CD4-positive, alpha-beta T cell treated with Interleukin-17A for 1 hour (primary cell): ENCODE measurements around the gene SOCS1.
A peak's percentile ranks its signal among the peaks of the same experiment; 100 is the strongest.

Experiments
- DNase-seq: peaks from one replicate; pipeline ENCODE4 v3.0.0-alpha.2; 2020

SOCS1 gene

DNA sequence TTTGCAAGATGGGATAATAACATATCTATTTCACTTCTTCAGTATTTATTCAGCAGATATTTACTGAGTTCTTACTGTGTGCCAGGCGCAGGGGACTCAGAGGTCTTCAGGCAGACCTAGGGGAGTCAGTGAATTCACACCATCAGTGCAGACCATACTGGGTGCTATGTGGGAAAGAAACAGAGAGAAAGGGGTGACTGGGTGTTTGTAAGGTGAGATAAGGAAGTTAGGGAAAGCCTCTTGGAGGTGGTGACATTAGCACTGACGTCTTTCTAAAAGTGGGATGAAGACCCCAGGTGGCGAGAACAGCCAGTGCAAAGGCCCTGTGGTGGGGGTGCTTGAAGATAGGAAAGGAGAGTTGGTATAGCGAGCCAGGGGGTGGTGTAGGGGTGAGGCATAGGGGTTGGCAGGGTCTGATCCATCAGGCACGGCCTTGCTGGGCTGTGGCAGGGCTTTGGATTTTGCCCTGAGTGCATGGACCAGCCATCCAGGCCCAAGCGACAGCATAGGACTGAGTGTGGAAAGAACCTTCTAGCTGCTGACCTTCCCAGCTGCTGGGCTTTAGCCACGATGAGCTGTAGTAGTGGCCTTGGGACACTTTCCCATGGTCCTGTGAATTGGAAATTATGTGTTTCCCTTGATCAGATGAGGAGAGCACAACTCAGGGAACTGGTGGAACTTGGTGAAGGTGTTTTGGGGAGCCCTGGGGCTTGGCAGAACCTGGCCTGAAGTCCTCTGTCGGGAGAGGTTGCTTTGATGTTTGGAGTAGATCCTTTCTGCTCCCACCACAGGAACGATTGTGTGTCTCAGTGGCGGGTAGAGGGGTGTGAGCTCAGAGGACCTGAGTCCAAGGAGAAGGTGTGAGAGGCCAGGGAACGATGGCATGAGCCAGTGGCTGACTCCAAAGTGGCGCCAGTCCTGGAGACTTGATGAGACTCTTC, 3.9 kb upstream of the SOCS1 start:
- no peak for DNase-seq

DNA sequence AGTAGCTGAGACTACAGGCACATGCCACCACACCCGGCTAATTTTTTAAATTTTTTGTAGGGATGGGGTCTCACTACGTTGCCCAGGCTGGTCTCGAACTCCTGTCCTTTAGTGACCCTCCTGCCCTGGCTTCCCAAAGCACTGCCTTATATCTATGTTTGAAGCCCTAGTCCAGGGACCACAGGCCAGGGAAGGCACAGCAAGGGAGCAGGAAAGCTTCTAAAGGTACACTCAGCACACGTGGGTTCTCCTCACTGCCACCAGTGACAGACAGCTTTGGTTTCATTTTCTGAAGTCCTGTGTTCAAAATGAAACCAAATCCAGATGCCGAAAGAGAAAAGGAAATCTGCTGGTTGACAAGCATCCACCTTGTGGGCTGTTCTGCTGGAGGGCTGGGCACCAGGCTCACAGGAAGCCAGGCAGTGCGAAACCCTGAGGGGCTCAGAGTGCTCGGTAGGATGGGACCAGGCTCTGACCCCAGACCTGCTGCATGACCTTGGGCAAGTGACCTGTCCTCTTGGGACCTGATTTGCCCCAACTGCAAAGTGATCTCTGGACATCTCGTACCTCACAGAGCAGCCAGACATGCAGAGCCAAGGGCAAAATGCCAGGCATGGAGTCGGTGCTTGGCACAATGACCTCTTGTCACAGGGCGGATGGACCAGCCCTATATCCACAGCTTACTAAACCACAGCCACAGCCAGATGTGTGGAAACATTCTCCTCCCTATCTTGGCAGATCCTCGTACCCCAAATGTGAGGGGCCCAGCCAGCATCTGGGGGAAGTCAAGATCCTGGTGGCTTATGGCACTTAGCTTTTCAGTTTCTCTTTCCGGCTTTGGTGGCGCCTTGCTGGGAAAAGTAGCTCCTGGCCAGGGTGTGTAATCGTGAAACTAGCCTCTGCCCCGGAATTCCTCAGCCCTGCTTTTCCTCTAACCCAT, 2.8 kb upstream of the SOCS1 start:
- peak; percentile 71 for DNase-seq

DNA sequence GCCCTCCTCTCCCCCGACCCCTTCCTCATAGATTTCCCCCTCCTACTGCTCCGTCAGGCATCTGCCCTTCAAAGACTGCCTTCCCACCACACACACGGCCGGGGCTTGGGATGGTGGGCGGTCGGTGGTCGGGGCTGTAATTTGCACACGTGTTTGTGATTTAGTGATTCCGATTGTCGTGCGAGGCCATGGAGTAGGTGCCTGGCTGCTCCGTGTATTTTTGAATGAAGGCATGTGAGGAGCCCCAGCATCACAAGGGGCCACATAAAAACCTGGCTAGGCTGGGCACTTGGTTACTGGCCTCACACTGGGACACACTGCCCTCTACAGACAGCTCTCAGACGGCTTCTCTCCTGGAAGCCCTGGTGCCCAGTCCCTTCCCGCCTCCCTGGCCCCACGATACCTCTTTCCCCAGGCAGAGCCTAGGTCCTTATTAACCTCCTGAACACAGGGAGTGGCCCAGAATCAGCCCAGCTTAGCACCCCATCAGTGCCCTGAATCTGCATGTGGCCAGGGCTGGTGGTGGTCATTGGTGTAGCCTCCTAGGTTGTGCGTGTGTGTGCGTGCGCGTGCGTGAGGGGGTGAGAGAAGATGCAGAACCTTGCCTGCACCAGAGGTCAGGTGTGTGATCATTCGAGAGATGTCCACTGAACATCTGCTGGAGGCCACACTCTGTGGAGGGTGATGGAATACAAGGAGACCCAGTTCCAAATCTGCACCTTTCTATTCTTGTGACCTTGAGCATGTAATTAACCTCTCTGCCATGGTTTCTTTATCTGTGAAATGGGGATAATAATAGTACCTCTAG, 1.3 kb upstream of the SOCS1 start:
- DNase-seq: peak; percentile 72

DNA sequence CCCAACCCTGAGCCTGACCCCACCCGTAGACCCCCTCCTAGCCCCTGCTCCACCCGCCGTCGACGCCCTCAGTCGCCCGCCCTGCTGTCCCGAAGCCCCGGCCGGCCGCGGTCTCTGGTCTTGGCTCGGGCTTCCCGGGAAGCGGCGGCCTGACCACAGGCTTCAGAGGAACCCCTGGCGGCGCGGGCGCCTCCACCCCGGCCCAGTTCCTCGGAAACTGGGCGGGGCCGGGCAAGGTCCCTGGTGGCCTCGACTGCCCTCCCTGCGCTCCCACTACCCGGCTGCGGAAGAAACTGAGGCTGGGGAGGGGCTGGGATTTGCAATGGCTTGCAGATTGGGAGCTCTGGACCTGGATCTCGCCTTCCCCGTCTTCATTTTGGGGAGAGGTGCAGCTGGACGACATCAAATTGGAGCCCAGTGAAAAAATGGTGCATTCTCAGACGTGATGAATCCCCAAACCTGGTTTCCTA, 692 bp upstream of the SOCS1 start:
- no peak for DNase-seq

DNA sequence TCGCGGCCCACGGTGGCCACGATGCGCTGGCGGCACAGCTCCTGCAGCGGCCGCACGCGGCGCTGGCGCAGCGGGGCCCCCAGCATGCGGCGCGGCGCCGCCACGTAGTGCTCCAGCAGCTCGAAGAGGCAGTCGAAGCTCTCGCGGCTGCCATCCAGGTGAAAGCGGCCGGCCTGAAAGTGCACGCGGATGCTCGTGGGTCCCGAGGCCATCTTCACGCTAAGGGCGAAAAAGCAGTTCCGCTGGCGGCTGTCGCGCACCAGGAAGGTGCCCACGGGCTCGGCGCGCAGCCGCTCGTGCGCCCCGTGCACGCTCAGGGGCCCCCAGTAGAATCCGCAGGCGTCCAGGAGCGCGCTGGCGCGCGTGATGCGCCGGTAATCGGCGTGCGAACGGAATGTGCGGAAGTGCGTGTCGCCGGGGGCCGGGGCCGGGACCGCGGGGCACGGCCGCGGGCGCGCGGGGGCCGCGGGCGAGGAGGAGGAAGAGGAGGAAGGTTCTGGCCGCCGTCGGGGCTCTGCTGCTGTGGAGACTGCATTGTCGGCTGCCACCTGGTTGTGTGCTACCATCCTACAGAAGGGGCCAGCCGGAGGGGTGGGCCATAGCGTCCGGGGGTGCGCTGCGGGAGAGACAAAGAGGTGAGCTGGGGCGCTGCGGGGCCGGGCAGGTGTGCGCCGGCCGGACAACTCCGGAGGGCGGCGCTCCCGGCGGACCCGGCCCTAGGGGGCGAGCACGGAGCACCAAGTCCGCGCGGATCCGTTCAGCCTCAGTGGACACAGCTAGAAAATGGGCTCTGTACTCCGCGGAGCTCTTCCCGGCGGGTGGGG, 879 bp downstream of the SOCS1 start:
- peak; percentile 68 for DNase-seq

DNA sequence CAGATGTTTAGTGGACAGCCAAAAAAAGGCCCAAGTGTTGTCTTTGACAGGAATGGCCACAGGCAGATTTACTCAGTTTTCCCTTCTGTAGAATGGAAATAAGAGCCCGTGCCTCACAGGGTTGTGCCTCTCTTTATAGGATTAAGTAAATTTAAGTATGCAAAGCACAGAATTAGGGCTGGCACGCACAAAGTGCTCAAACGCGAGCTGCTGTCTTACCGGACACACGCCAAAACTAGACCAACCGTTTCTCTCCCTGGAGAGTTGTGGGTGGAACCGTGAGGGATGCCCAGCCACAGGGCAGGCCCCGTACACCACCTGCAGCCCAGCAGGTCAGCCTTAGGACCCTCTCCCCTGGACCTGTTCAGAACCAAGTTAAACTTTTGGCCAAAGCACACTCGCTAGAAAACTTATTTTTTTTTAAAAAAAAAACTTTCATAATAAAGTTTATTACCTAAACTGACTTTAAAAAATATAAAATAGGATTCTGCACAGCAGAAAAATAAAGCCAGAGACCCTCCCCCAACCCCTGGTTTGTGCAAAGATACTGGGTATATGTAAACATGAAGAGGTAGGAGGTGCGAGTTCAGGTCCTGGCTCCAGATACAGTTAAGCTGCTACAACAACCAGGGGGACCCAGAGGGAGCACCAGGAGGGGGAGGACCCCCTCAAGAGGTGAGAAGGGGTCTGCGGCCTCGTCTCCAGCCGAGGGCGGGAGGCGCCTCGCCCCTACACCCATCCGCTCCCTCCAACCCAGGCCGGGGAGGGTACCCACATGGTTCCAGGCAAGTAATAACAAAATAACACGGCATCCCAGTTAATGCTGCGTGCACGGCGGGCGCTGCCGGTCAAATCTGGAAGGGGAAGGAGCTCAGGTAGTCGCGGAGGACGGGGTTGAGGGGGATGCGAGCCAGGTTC, 1.8 kb downstream of the SOCS1 start:
- DNase-seq: no peak

DNA sequence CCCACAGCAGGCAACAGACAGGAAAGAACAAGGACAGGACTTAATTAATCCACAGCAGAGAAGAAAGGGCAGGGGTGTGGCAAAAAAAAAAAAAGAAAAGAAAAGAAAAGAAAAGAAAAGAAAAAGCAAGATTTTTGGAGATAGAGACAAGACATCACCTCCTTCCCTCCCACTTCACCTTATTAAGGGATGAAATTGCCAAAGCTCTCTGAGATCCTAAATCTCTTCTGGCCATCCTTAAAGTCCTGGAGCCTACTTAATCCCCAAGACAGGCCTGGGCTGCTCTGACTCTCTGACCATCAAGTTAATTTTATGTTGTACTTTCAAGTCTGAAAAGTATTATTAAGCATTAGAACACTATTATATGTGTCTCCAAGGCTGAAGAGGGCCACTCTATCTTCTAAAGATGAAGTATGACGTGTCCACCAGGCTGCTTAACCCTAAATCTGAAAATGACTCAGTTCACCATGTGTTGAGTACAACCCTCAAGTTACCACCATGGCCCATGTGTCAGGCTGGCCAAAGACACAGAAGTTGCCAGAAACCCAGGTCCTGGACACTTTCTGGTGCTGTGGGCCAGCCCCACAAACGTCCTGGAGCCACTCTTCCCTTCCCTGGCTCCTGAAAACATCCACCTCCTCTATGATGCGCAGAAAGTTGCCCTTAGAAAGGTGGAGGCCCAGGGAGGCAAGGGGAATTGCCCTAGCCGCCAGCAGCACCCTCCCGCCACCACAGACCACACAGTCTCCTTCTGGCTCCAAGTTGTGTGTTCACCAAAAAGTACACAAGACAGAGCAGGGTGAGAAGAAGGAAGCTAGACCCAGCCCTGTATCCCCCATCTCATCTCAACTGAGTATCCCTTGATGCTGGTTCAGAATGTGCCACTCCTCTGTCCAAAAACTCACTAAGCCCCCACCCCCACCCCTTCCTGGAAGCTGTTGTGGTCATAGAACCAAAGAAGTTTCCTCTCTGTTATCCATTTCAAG, 2.7 kb downstream of the SOCS1 start:
- peak; percentile 70 for DNase-seq

DNA sequence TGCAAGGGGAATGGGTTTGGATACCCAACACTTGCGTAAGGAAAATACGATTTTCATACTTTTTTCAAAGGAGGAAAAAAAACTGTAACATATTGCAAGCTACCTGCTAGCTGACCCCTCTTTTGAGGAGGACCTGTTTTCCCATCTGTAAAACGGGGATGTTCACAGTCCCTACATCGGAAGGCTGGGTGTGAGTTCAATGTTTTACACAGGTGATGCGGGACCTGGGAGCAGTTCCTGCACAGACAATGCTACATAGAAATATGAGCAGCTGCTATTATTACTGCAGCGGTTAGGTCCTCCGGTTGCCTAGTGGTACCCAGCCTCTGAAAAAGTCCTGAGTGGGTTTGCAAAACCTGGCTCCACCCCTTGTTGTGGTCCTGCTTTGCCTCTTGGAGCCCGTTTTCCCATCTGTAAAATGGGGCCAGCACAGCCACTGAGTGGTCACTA, 3.5 kb downstream of the SOCS1 start:
- DNase-seq: no peak

DNA sequence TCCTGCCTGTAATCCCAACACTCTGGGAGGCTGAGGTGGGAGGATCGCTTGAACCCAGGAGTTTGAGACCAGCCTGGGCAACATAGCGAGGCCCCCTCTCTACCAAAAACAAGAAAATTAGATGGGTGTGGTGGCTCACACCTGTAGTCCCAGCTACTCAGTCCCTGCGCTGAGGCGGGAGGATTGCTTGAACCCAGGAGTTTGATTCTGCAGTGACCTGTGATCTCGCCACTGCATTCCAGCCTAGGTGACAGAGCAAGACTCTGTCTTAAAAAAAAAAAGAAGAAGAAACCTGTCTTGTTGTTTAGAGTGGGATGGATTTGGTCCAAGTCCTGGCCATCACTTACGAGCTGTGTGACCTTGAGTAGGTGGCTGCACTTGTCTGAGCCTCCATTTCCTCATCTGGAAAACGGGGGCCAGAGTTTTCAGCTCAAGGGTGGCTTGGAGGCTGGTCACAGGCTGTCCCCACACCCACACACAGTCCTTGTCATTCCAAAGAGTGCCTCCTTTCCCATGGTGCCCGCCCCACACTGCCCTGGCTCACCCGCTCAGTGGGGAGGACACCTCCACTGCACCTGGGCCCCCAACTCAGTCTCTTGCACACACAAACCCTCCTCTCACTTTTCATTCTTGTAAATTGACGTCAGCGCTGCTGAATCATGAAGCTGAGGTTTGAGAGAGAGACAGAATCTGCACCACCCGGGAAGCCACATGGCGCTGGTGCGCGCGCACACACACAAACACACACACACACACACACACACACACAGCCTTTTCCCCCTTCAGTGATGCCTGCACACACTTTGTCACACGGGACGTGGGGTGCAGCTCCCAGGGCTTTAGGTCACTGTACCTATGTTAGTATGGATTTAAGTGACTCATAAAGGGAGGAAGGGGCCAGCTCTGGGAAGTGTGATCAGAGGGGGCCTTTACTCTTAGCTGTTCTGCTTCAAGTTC, 4.2 kb downstream of the SOCS1 start:
- peak; percentile 81 for DNase-seq

DNA sequence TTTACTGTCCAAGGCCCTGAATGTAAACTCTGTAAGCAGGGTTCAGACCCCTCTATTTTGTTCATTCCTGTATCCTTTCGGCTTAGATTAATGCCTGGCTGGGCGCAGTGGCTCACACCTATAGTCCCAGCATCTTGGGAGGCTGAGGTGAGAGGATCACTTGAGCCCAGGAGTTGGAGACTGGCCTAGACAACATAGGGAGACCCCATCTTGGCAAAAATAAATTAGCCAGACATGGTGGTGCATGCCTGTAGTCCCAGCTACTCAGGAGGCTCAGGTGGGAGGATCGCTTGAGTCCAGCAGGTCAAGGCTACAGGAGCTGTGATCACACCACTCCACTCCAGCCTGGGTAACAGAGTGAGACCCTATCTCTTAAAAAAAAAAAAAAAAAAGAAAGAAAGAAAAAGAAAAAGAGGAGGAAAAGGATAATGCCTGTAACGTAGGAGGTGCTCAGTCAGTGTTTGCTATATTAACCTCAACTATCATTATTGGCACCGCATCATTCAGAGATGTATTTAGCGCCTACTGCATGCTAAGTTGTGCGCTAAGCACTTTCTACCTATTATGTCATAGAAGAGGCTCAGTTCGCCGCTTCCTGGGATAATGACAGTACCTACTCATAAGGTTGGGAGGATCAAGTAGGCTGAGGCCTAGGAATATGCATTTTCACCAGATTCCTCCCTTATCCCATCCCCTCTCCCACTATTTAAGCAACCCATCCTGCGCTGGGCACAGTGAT, 5.0 kb downstream of the SOCS1 start:
- DNase-seq: no peak

DNA sequence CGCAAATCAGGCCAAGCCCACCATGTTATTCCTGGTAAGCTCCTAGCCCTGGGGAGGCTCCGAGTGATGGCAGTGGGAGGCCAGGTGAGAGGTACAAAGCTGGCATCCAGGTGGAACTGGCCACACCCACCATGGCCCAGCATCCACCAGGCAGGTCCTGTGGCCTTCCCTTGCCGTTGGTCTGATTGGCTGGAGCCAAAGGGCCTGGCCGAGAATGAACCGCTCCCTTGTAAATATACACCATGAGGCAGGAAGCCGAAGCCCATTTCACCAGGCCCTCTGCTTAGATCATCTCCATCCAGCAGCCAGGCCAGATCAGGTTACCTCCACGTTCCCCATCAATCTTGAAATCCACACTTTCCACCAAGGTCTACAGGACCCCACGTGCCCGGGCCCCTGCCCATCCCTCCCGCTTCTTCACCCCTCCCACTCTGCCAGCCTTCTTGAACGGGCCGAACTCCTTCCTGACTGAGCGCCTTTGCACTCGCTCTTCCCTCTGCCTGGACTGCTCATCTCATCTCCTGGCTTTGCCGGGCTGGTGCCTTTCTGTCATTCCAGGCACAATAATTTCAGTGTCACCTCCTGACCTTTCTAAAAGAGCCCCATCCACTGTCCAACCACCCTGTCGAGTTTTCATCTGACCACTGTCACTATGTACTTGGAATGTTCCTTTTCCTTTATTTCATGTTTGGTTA, 5.8 kb downstream of the SOCS1 start:
- no peak for DNase-seq

DNA sequence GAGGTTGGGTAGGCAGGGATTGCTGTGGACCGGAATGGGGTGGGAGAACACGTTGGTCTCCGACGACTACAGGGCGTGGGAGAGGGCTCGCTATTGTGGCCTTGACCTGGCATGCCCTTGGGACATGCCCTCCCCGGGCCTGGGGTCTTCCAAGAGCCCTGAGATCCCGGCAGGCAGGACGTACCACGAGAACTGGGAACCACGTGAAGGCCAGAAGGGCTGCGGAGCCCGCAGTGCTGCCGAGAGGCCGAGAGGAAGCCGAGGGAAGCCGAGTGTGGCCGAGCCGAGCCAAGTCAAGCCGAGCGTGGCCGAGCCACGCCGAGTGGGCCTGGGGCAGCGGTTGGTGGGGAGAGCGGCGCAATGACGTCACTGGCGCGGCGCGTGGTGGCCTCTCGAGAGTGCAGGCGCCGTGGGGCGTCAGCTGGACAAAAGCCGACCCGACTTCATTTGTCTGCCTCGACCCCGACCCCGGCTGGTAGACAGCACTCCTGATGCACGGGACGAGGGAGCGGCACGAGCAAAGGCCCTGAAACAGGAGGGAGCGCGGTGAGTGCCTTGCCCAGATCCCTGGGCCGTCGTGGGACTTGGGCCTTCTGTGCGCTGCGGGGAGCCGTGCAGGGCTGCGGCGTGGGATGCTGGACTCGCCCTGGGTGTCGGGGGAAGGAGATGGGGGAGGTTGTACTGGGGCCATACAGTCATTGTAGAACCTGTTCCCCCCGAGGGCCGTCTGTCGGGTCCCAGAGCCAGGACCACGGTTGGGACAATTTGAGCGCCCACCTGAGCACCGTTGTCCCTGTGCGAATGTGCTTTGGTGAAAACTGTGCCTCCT, 6.6 kb downstream of the SOCS1 start:
- DNase-seq: no peak

DNA sequence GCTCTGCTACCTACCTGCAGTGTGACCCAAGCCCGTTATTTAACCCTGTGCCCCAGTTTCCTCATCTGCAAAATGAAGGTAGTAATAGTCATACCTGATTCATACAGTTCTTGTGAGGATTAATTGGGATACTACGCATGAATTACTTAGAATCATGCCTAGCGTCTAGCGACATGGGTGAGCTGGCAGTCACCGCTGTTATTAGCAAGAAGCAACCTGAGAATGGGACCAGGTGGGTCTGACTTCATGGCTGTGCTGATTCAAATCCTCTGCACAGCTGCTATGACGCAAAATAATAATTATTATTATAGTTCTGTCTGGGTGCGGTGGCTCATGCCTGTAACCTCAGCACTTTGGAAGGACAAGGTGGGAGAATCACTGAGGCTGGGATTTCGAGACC, 7.9 kb downstream of the SOCS1 start:
- DNase-seq: no peak

DNA sequence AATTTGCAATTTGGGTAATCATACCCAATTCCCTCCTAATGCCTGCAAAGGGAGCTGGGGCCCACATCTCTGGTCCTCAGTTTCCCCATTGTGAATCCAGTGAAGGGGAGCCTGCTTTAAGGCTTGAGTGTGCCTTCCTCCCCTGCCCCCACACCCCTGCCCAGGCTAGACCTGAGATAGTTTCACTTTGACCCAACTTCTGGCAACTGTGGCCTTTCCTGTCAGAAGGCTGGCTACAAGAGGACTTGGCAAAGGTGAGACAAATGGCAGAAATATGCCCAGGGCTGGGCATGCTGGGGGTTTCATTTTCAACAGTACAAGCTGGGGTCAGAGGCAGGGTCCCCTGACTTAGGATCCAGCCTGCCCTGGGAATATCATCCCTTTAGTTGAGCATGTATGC, 10.0 kb downstream of the SOCS1 start:
- no peak for DNase-seq

DNA sequence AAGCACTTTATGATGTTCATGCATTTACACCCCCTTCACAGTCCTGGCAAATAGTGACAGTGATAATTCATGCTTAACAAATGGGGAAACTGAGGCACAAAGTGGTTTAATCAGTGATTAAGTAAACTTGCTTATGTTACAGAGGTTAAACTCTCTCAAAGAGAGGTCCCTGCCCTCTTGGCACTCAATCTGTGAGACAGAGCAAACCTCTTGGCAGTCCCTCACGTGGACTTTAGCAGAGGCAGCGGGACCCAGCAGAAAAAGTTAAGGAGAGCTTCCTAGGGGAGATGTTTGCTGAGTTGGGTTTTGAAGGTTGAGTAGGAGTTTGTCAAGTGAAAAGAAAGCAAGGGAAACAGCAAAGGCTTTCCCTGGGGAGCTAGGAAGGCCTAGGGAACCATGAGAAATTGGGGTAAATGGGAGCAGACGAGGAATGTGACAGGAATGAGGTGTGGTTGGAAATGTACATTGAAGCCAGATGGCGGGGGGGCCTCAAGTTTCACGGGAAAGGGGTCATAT, 10.7 kb downstream of the SOCS1 start:
- DNase-seq: no peak

DNA sequence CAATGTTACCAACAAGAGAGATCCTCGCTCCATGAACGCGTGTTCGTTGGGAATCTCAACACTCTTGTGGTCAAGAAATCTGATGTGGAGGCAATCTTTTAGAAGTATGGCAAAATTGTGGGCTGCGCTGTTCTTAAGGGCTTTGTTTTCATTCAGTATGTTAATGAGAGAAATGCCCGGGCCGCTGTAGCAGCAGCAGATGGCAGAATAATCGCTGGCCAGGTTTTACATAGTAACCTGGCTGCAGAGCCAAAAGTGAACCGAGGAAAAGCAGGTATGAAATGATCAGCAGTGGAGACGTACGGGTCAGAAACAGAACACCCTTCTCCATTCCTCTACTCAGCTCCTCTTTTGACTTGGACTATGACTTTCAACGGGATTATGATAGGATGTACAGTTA, 13.3 kb downstream of the SOCS1 start:
- no peak for DNase-seq
